Adrenal gland (tissue), 12 donors: ENCODE results near the gene FOXN1. TPM values are rescaled to one million over a fixed set of nuclear protein-coding genes. Genes with fewer than 3 reads are reported as not detected.

ENCODE experiments used
- DNase-seq, 7 donors: peaks; one replicate each; pipeline ENCODE4 v3.0.0-alpha.2; 2019 to 2020
- H3K27ac ChIP-seq, 5 donors: fragments of 200-600 bp; sonication (generic) in 4 of 5; 1 replicate in 3 of 5; 2 replicates in 2 of 5; pipeline versions ENCODE4 v1.5.1 to v1.8.0; 2016 to 2020; ENCODE audit warnings: mild to moderate bottlenecking in 1 of 5
- H3K27me3 ChIP-seq: fragments of 200-600 bp; 2 replicates; pipeline ENCODE4 v1.8.0; 2021
- H3K36me3 ChIP-seq, 2 donors: fragments of 200-600 bp; replicated peaks in 1 of 2; 1 replicate in 1 of 2; 2 replicates in 1 of 2; pipeline versions ENCODE4 v1.5.1 to v1.8.0; 2018 to 2022
- H3K4me1 ChIP-seq, 2 donors: fragments of 200-600 bp; replicated peaks in 1 of 2; 1 replicate in 1 of 2; 2 replicates in 1 of 2; pipeline versions ENCODE4 v1.5.1 to v1.8.0; 2018 to 2021
- H3K4me3 ChIP-seq, 4 donors: fragments of 200-600 bp; sonication (generic) in 3 of 4; one replicate each; pipeline ENCODE4 v1.5.1; 2016 to 2018
- H3K9me3 ChIP-seq, 3 donors: fragments of 200-600 bp; sonication (generic) in 1 of 3; replicated peaks in 1 of 3; 1 replicate in 2 of 3; 2 replicates in 1 of 3; pipeline versions ENCODE4 v1.5.1 to v1.8.0; 2016 to 2021
- CTCF ChIP-seq, 6 experiments: fragments of 450-650 bp in 4 of 6; fragments of 200-600 bp in 2 of 6; sonication (generic) in 1 of 6; IDR thresholded peaks; 1 replicate in 5 of 6; 2 replicates in 1 of 6; pipeline versions ENCODE4 v1.5.1 to v1.8.0; 2016 to 2021; ENCODE audit warnings: antibody characterized with exemption in 6 of 6, mild to moderate bottlenecking in 2 of 6, moderate library complexity in 1 of 6
- POLR2A ChIP-seq, 2 donors: fragments of 450-650 bp; IDR thresholded peaks; one replicate each; pipeline ENCODE4 v1.6.1; 2017; ENCODE audit warnings: antibody characterized with exemption in 2 of 2, mild to moderate bottlenecking in 2 of 2, moderate library complexity in 1 of 2
- WGBS, 4 donors: extraction: QIAGEN DNeasy Blood & Tissue Kit in 2 of 4; methylation state at CpG; one replicate each; pipeline versions ENCODE4 v1.1.5 to v1.1.7; 2013 to 2017; 5-methylcytosine and 5-hydroxymethylcytosine counted together
- intact Hi-C, 2 donors: fragments of 100-400 bp; cut with DNase I; formaldehyde crosslinking; loops; one replicate each; pipeline versions ENCODE4 v1.14.1 to v1.15.0; 2022 to 2023
- polyA plus RNA-seq, 3 donors: library from polyadenylated mRNA; stranded (reverse); fragments of 200-250 nt in 2 of 3; fragments of 350-450 nt in 1 of 3; fragmentation: Illumina TruSeq in 1 of 3; extraction: RNeasy Lipid Tissue Mini Kit (QIAGEN cat#74804) in 1 of 3; gene quantifications; one replicate each; pipeline ENCODE4 v1.2.3, GENCODE V29; 2013 to 2014
- total RNA-seq, 9 donors: library from RNA; depleted of rRNA in 4 of 9; stranded (reverse); fragments of >200 nt in 4 of 9; fragments of 120-200 nt in 1 of 9; fragmentation: NEBNext Ultra II Directional in 1 of 9; extraction: Animal tissue kit (Norgen Biotek cat#: 25700) in 1 of 9; gene quantifications; one replicate each; pipeline versions ENCODE4 v1.1.0 to v1.2.4, GENCODE V29; 2013 to 2023
- donor health status: healthy with polysubstance abuse.
- donor health status: Bipolar disorder and iron deficiency.
- donor health status: DM: yes; HTN: yes; CAD: no.
- donor health status: DM: no; HTN: no; CAD: no.
- donor health status: DM: no; HTN: no; CAD: no.
- donor health status: DM: yes; HTN: yes; CAD: no.

The FOXN1 gene
- total and polyA plus RNA-seq, 12 donors = 0.06 TPM; not detected in 11

GRCh38 chr17:28532050-28532960, 26.2 kb downstream of the FOXN1 start:
- TF ChIP-seq POLR2A (IDR thresholded peaks at IDR 0.05) (no peak), CTCF (IDR thresholded peaks at IDR 0.05) (no peak)
- Histone ChIP-seq H3K9me3 (no peaks in the 10 kb centered on the region), H3K4me1 (no peaks in the 10 kb centered on the region), H3K36me3 (no peaks in the 10 kb centered on the region), H3K27ac (no peak overlapping the region), H3K27me3 (peaks cover 5% of the 10 kb centered on the region), H3K4me3 (no peak overlapping the region)
- DNase-seq = no peak
- 74 to 77% (median 75%) methylated on average over 5 to 7 of the region's 7 CpGs for WGBS, 4 donors
- intact Hi-C loops = loop anchor here in 1 of 2 donors (5.0 kb wide), 1 partner anchor 35 kb away; no protein-coding TSS in a partner anchor

- WGBS, 4 donors = 80 to 90% (median 83%) methylated on average over 10 to 16 of the region's 16 CpGs
- Histone ChIP-seq H3K9me3 (no peaks in the 10 kb centered on the region), H3K27me3 (peaks cover 5% of the 10 kb centered on the region), H3K36me3 (no peaks in the 10 kb centered on the region), H3K4me3 (no peak overlapping the region), H3K27ac (no peak overlapping the region), H3K4me1 (no peaks in the 10 kb centered on the region)
- intact Hi-C loops = loop anchor here in 1 of 2 donors (5.0 kb wide), 1 partner anchor 36 kb away; no protein-coding TSS in a partner anchor
- DNase-seq = no peak
- no peak for TF ChIP-seq POLR2A (IDR thresholded peaks at IDR 0.05)
- no peak for TF ChIP-seq CTCF (IDR thresholded peaks at IDR 0.05)
Observed at GRCh38 chr17:28533091-28533807, 27.1 kb downstream of the FOXN1 start.

GRCh38 chr17:28534740-28535375, 28.7 kb downstream of the FOXN1 start:
- Histone ChIP-seq H3K9me3 (no peaks in the 10 kb centered on the region), H3K36me3 (no peaks in the 10 kb centered on the region), H3K4me1 (no peaks in the 10 kb centered on the region), H3K27me3 (peaks cover 5% of the 10 kb centered on the region), H3K27ac (no peak overlapping the region), H3K4me3 (no peak overlapping the region)
- intact Hi-C loops = loop anchor here in 1 of 2 donors (5.0 kb wide), 1 partner anchor 38 kb away; no protein-coding TSS in a partner anchor
- TF ChIP-seq POLR2A (IDR thresholded peaks at IDR 0.05) = no peak
- no peak for TF ChIP-seq CTCF (IDR thresholded peaks at IDR 0.05)
- no peak for DNase-seq
- WGBS, 4 donors = 73 to 93% (median 77%) methylated on average over 3 to 11 of the region's 11 CpGs
